Body of pancreas (tissue), 4 donors: ENCODE measurements around the gene ARSG. TPM values are rescaled to one million over a fixed set of nuclear protein-coding genes. Genes with fewer than 3 reads are reported as not detected.
A peak's percentile ranks its signal among the peaks of the same experiment; 100 is the strongest.

Experiments used
- ATAC-seq: fragments of 150-250 bp; one replicate; pipeline ENCODE4 v1.9.1; 2016
- DNase-seq, 4 donors: peaks; one replicate each; pipeline ENCODE4 v3.0.0-alpha.2; 2019
- H3K27ac ChIP-seq, 4 donors: fragments of 200-600 bp; sonication (generic); 1 replicate in 3 of 4; 2 replicates in 1 of 4; pipeline versions ENCODE4 v1.5.1 to v1.6.1; 2016 to 2019; ENCODE audit warnings: mild to moderate bottlenecking in 1 of 4, mixed read lengths in 1 of 4, moderate library complexity in 1 of 4
- H3K27me3 ChIP-seq, 2 donors: fragments of 200-600 bp; sonication (generic); one replicate each; pipeline ENCODE4 v1.6.0; 2016; ENCODE audit warnings: mild to moderate bottlenecking in 1 of 2
- H3K36me3 ChIP-seq, 2 donors: fragments of 200-600 bp; sonication (generic); replicated peaks in 1 of 2; 2 replicates each; pipeline ENCODE4 v1.5.1; 2016; ENCODE audit warnings: low read depth in 2 of 2; ENCODE audit not compliant: insufficient read depth in 1 of 2
- H3K4me1 ChIP-seq: fragments of 200-600 bp; sonication (generic); one replicate; pipeline ENCODE4 v1.6.0; 2016
- H3K4me3 ChIP-seq, 2 donors: fragments of 200-600 bp; sonication (generic); 1 replicate in 1 of 2; 2 replicates in 1 of 2; pipeline ENCODE4 v1.5.1; 2016 to 2019
- H3K9me3 ChIP-seq, 3 donors: fragments of 200-600 bp; sonication (generic); 1 replicate in 2 of 3; 2 replicates in 1 of 3; pipeline ENCODE4 v1.5.1; 2016
- CTCF ChIP-seq, 7 experiments: fragments of 450-650 bp in 4 of 7; fragments of 200-600 bp in 3 of 7; sonication (generic) in 3 of 7; IDR thresholded peaks; one replicate each; pipeline ENCODE4 v1.5.1; 2016 to 2019; ENCODE audit warnings: antibody characterized with exemption in 7 of 7
- POLR2A ChIP-seq, 3 donors: fragments of 450-650 bp; IDR thresholded peaks; one replicate each; pipeline ENCODE4 v1.6.1; 2016; ENCODE audit warnings: antibody characterized with exemption in 3 of 3, mild to moderate bottlenecking in 2 of 3
- WGBS, 2 donors: methylation state at CpG; one replicate each; pipeline ENCODE4 v1.1.5; 2017; 5-methylcytosine and 5-hydroxymethylcytosine counted together
- intact Hi-C: fragments of 100-400 bp; cut with DNase I; formaldehyde crosslinking; loops from one replicate; pipeline ENCODE4 v1.15.1; 2023
- total RNA-seq, 2 donors: library from RNA; depleted of rRNA; stranded (reverse); fragments of >200 nt; gene quantifications; one replicate each; pipeline ENCODE4 v1.1.0, GENCODE V29; 2016

Gene ARSG
- 1 to 10 TPM in 1 of 2 donors, under 1 TPM in 1; 0.52 to 1.6 TPM for total RNA-seq

GRCh38 chr17:68290955-68291835 lies at the start of gene ARSG, which contains the start of gene SLC16A6:
ARSG (plus strand) TSS chr17:68291495; CDS start chr17:68307494, 15,999 bp downstream.
SLC16A6 (minus strand) TSS chr17:68291127; CDS start chr17:68278320, 12,807 bp downstream.
- peak; percentile 18 to 50 (median 31) for DNase-seq
- peak; percentile 49 for ATAC-seq
- 0 to 2% methylated on average over 4 to 34 of the region's 96 CpGs for WGBS, 2 donors
- Histone ChIP-seq H3K4me1 (peaks cover 23% of the 10 kb centered on the region), H3K4me3 (peak within 1 kb of the TSS; percentile 38 to 40), H3K36me3 (no peaks in the 10 kb centered on the region), H3K9me3 (no peaks in the 10 kb centered on the region), H3K27me3 (peaks cover 0 to 15% of the 10 kb centered on the region in 2 donors), H3K27ac (peak within 1 kb of the TSS in 1 of 4 donors; percentile 81)
- TF ChIP-seq CTCF (IDR thresholded peaks at IDR 0.05) (no peak), POLR2A (IDR thresholded peaks at IDR 0.05) (no peak)
- intact Hi-C loops = no loop called here

- WGBS, 2 donors = 89% methylated on average over 23 to 24 of the region's 24 CpGs
- peak in 1 of 4 donors; percentile 26 for DNase-seq
- Histone ChIP-seq H3K9me3 (no peaks in the 10 kb centered on the region), H3K4me1 (peaks cover 7% of the 10 kb centered on the region), H3K27me3 (no peaks in the 10 kb centered on the region), H3K4me3 (no peak overlapping the region), H3K36me3 (no peaks in the 10 kb centered on the region), H3K27ac (no peak overlapping the region)
- intact Hi-C loops = no loop called here
- TF ChIP-seq CTCF (IDR thresholded peaks at IDR 0.05) (no peak), POLR2A (IDR thresholded peaks at IDR 0.05) (no peak)
- no peak for ATAC-seq
These were observed 44.8 kb upstream of the ARSG start for GRCh38 chr17:68246271-68247028.

- intact Hi-C loops = no loop called here
These were observed 43.7 kb upstream of the ARSG start, which contains the start of gene AMZ2 for GRCh38 chr17:68247445-68248198. AMZ2 (plus strand) TSS chr17:68248043; CDS start chr17:68250188, 2,145 bp downstream.

More at GRCh38 chr17:68247445-68248198, 43.7 kb upstream of the ARSG start, which contains the start of gene AMZ2:
- peak; percentile 98 for ATAC-seq
- WGBS, 2 donors = 0 to 1% methylated on average over 18 to 92 of the region's 97 CpGs
- Histone ChIP-seq H3K9me3 (no peaks in the 10 kb centered on the region), H3K4me3 (peak within 1 kb of the TSS; percentile 54 to 67), H3K27me3 (no peaks in the 10 kb centered on the region), H3K27ac (peak within 1 kb of the TSS; percentile 73 to 94 (median 88)), H3K4me1 (peaks cover 7% of the 10 kb centered on the region), H3K36me3 (no peaks in the 10 kb centered on the region)
- peak; percentile 94 to 95 (median 94) for DNase-seq
- TF ChIP-seq CTCF (IDR thresholded peaks at IDR 0.05) (peak in 1 of 7 experiments; percentile 29), POLR2A (IDR thresholded peaks at IDR 0.05) (peak; percentile 84 to 93 (median 91))
